HepG2 (cell line): Measurements from ENCODE around the gene SYMPK. TPM values are rescaled to one million over a fixed set of nuclear protein-coding genes. Genes with fewer than 3 reads are reported as not detected.

Experiments used
- ARNTL ChIP-seq: sonication (generic); formaldehyde crosslinking; IDR thresholded peaks from 2 replicates; pipeline ENCODE4 v1.4.0; 2020; ENCODE audit warnings: mild to moderate bottlenecking, missing genetic modification reagents
- BHLHE40 ChIP-seq: IDR thresholded peaks from 2 replicates; pipeline ENCODE4 v1.6.1; 2011; ENCODE audit warnings: low read length, improper control_type of control experiment
- CSRNP1 ChIP-seq: sonication (generic); formaldehyde crosslinking; IDR thresholded peaks from 2 replicates; pipeline ENCODE4 v1.8.1; 2023; ENCODE audit warnings: mild to moderate bottlenecking, missing genetic modification reagents
- MED13 ChIP-seq: sonication (generic); formaldehyde crosslinking; IDR thresholded peaks from 2 replicates; pipeline ENCODE4 v1.5.0; 2020; ENCODE audit warnings: missing genetic modification reagents
- NFATC3 ChIP-seq: sonication (generic); formaldehyde crosslinking; IDR thresholded peaks from 2 replicates; pipeline ENCODE4 v1.5.1; 2020; ENCODE audit warnings: mild to moderate bottlenecking, missing genetic modification reagents
- NFE2L1 ChIP-seq: sonication (generic); formaldehyde crosslinking; IDR thresholded peaks from 2 replicates; pipeline ENCODE4 v1.4.0; 2020; ENCODE audit warnings: missing genetic modification reagents, mild to moderate bottlenecking, borderline replicate concordance
- SP5 ChIP-seq: IDR thresholded peaks from 2 replicates; pipeline ENCODE4 v1.6.1; 2016; ENCODE audit warnings: low read depth, borderline replicate concordance
- ZBTB14 ChIP-seq: sonication (generic); formaldehyde crosslinking; IDR thresholded peaks from 2 replicates; pipeline ENCODE4 v1.4.0; 2020; ENCODE audit warnings: missing genetic modification reagents
- ZC3H13 ChIP-seq: sonication (generic); formaldehyde crosslinking; IDR thresholded peaks from 2 replicates; pipeline ENCODE4 v1.8.1; 2023; ENCODE audit warnings: mild to moderate bottlenecking, missing genetic modification reagents, moderate library complexity
- ZFP82 ChIP-seq: sonication (generic); formaldehyde crosslinking; IDR thresholded peaks from 2 replicates; pipeline ENCODE4 v1.5.1; 2020; ENCODE audit warnings: mild to moderate bottlenecking, missing genetic modification reagents, borderline replicate concordance
- ZNF343 ChIP-seq: sonication (generic); formaldehyde crosslinking; IDR thresholded peaks from 2 replicates; pipeline ENCODE4 v1.4.0; 2020; ENCODE audit warnings: mild to moderate bottlenecking, missing genetic modification reagents
- ZNF570 ChIP-seq: sonication (generic); formaldehyde crosslinking; IDR thresholded peaks from 2 replicates; pipeline ENCODE4 v1.4.0; 2020; ENCODE audit warnings: mild to moderate bottlenecking, missing genetic modification reagents, borderline replicate concordance
- ZNF790 ChIP-seq: sonication (generic); formaldehyde crosslinking; IDR thresholded peaks from 2 replicates; pipeline ENCODE4 v1.8.0; 2022; ENCODE audit warnings: missing genetic modification reagents, mild to moderate bottlenecking, borderline replicate concordance
- ZNF891 ChIP-seq: sonication (generic); formaldehyde crosslinking; IDR thresholded peaks from 2 replicates; pipeline ENCODE4 v1.5.0; 2020; ENCODE audit warnings: mild to moderate bottlenecking, missing genetic modification reagents
- polyA plus RNA-seq, 8 experiments: library from polyadenylated mRNA; depleted of rRNA in 3 of 8; stranded (reverse) in 7 of 8; unstranded in 1 of 8; fragments of >200 nt; fragmentation: Illumina TruSeq in 4 of 8; extraction: Trizol in 4 of 8; gene quantifications; 2 replicates each; pipeline versions ENCODE4 v1.2.1 to v1.2.3, GENCODE V29; 2011 to 2016; ENCODE audit warnings: low read depth in 4 of 8, missing spikeins in 1 of 8, mixed read lengths in 1 of 8; ENCODE audit not compliant: insufficient read depth in 1 of 8
- total RNA-seq, 5 experiments: library from RNA; depleted of rRNA; stranded (reverse); fragments of >200 nt; fragmentation: Illumina TruSeq; extraction: Trizol; gene quantifications; 2 replicates each; pipeline ENCODE4 v1.2.3, GENCODE V29; 2016; ENCODE audit warnings: low read depth in 1 of 5
- TF ChIP-seq, protein P1 (sequence below): sonication (generic); formaldehyde crosslinking; IDR thresholded peaks from 2 replicates; pipeline ENCODE4 v1.4.0; 2020; ENCODE audit warnings: missing genetic modification reagents
- TF ChIP-seq, protein P2 (sequence below): sonication (generic); formaldehyde crosslinking; IDR thresholded peaks from 2 replicates; pipeline ENCODE4 v1.4.0; 2020; ENCODE audit warnings: missing genetic modification reagents, borderline replicate concordance
- TF ChIP-seq, protein P3 (sequence below): sonication (generic); formaldehyde crosslinking; IDR thresholded peaks from 2 replicates; pipeline ENCODE4 v1.4.0; 2020; ENCODE audit warnings: mild to moderate bottlenecking, missing genetic modification reagents

The SYMPK gene
- total and polyA plus RNA-seq, 2 of the 13 experiments (the other 11 are each of a cell fraction or from before 2014, with no cell fraction given), result 21.9 to 55.7 TPM

DNA sequence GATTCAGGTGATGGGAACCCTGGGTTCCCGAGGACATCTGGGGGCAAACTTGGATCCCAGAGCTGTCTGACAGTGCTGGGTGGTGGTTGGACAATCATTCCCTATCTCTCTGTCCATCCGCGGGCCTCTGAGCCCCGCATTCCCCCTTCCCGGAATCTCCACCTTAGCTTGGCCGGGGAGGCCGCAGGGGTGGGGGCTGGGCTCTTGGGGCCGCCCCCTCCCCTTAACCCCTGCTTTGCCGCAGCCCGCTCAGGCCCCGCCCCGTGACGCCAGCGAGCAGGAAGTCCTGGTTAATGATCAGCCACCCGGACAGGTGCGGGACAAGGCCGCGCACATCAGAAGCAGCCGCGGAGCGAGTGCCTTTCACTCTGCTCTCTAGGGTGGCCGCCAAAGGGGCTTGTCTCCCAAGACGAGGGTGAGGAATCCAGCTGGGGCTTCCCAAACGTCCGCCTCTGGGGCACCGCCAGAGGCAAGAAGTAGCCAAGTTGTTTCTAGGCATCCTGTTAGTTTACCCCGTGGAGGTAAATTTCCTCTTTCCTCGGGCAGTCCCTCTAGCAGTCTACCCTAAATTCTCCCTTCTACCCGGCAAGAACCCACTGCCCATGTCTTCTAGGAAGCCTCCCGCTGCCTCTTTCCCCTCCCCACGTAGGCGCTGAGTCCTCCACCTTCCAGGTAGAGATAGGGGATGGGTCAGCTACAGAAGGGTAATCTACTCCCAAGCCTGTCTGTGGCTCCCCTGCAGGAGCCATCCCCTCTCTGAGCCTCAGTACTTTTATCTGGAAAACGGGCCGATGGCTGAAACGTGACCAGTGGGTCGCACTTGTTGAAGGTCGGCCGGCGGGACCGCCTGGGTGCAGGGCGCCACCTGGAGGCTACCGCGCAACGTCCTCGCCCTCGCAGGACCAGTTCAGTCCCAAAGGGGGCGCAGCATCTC, 20.0 kb upstream of the SYMPK start (continued):
- TF ChIP-seq, protein P1, sequence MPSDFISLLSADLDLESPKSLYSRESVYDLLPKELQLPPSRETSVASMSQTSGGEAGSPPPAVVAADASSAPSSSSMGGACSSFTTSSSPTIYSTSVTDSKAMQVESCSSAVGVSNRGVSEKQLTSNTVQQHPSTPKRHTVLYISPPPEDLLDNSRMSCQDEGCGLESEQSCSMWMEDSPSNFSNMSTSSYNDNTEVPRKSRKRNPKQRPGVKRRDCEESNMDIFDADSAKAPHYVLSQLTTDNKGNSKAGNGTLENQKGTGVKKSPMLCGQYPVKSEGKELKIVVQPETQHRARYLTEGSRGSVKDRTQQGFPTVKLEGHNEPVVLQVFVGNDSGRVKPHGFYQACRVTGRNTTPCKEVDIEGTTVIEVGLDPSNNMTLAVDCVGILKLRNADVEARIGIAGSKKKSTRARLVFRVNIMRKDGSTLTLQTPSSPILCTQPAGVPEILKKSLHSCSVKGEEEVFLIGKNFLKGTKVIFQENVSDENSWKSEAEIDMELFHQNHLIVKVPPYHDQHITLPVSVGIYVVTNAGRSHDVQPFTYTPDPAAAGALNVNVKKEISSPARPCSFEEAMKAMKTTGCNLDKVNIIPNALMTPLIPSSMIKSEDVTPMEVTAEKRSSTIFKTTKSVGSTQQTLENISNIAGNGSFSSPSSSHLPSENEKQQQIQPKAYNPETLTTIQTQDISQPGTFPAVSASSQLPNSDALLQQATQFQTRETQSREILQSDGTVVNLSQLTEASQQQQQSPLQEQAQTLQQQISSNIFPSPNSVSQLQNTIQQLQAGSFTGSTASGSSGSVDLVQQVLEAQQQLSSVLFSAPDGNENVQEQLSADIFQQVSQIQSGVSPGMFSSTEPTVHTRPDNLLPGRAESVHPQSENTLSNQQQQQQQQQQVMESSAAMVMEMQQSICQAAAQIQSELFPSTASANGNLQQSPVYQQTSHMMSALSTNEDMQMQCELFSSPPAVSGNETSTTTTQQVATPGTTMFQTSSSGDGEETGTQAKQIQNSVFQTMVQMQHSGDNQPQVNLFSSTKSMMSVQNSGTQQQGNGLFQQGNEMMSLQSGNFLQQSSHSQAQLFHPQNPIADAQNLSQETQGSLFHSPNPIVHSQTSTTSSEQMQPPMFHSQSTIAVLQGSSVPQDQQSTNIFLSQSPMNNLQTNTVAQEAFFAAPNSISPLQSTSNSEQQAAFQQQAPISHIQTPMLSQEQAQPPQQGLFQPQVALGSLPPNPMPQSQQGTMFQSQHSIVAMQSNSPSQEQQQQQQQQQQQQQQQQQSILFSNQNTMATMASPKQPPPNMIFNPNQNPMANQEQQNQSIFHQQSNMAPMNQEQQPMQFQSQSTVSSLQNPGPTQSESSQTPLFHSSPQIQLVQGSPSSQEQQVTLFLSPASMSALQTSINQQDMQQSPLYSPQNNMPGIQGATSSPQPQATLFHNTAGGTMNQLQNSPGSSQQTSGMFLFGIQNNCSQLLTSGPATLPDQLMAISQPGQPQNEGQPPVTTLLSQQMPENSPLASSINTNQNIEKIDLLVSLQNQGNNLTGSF (CRISPR knock-in tag), result peak; percentile 47; the same call in 1 of the 2 replicates
- TF ChIP-seq BHLHE40, result peak; percentile 99
- peak; percentile 91 for TF ChIP-seq SP5 (CRISPR knock-in tag)
- peak; percentile 54; the same call in 1 of the 2 replicates for TF ChIP-seq ZNF891 (CRISPR knock-in tag)
- no peak for TF ChIP-seq ZNF570 (CRISPR knock-in tag)
- no peak; the same call in 1 of the 2 replicates for TF ChIP-seq ZFP82
- TF ChIP-seq ZBTB14 (CRISPR knock-in tag), result 0 out of 2 replicates have a peak, but pooled peaks have one; percentile 36
- TF ChIP-seq, protein P2, sequence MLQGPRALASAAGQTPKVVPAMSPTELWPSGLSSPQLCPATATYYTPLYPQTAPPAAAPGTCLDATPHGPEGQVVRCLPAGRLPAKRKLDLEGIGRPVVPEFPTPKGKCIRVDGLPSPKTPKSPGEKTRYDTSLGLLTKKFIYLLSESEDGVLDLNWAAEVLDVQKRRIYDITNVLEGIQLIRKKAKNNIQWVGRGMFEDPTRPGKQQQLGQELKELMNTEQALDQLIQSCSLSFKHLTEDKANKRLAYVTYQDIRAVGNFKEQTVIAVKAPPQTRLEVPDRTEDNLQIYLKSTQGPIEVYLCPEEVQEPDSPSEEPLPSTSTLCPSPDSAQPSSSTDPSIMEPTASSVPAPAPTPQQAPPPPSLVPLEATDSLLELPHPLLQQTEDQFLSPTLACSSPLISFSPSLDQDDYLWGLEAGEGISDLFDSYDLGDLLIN (CRISPR knock-in tag), result 0 out of 2 replicates have a peak, but pooled peaks have one; percentile 13
- TF ChIP-seq ZNF790 (CRISPR knock-in tag), result no peak
- no peak for TF ChIP-seq CSRNP1 (CRISPR knock-in tag)
- TF ChIP-seq NFATC3 (CRISPR knock-in tag), result no peak
- 0 out of 2 replicates have a peak, but pooled peaks have one; percentile 79 for TF ChIP-seq ZNF343
- TF ChIP-seq, protein P3, sequence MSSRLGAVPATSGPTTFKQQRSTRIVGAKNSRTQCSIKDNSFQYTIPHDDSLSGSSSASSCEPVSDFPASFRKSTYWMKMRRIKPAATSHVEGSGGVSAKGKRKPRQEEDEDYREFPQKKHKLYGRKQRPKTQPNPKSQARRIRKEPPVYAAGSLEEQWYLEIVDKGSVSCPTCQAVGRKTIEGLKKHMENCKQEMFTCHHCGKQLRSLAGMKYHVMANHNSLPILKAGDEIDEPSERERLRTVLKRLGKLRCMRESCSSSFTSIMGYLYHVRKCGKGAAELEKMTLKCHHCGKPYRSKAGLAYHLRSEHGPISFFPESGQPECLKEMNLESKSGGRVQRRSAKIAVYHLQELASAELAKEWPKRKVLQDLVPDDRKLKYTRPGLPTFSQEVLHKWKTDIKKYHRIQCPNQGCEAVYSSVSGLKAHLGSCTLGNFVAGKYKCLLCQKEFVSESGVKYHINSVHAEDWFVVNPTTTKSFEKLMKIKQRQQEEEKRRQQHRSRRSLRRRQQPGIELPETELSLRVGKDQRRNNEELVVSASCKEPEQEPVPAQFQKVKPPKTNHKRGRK (CRISPR knock-in tag), result no peak; the same call in 1 of the 2 replicates
- no peak for TF ChIP-seq NFE2L1 (CRISPR knock-in tag)
- peak; percentile 100 for TF ChIP-seq ZC3H13 (CRISPR knock-in tag)
- TF ChIP-seq ARNTL (CRISPR knock-in tag), result peak; percentile 95
- TF ChIP-seq MED13 (CRISPR knock-in tag), result peak; percentile 61; the same call in 1 of the 2 replicates
